ENCODE measurements around the gene SOX13.

GRCh38 chr1:204074274-204075138 lies 1.6 kb downstream of the SOX13 start:
- TF ChIP-seq POLR2AphosphoS5 (IDR thresholded peaks at IDR 0.05; ENCODE audit: insufficient read depth in 1 of 2, low read depth in 1 of 2) (peak; percentile 44 to 78), CTCF (IDR thresholded peaks at IDR 0.05) (no peak), POLR2A (IDR thresholded peaks at IDR 0.05) (peak in 1 of 2 donors; percentile 38)

All from vagina (tissue), 2 donors.